Large intestine (tissue), 3 donors: ENCODE results near the gene SAMSN1. TPM values are rescaled to one million over a fixed set of nuclear protein-coding genes. Genes with fewer than 3 reads are reported as not detected.

Experiments
- DNase-seq, 2 donors: peaks; one replicate each; pipeline versions ENCODE4 v3.0.0 to v3.0.0-alpha.2; 2013
- H3K27ac ChIP-seq: one replicate; pipeline ENCODE4 v1.5.1; 2013; ENCODE audit warnings: low read length
- H3K27me3 ChIP-seq: 2 replicates; pipeline ENCODE4 v1.6.1; 2013; ENCODE audit warnings: low read length; ENCODE audit not compliant: control insufficient read depth, insufficient read depth
- H3K36me3 ChIP-seq: 2 replicates; pipeline ENCODE4 v1.6.1; 2013; ENCODE audit warnings: low read length; ENCODE audit not compliant: control insufficient read depth, insufficient read depth
- H3K4me1 ChIP-seq: one replicate; pipeline ENCODE4 v1.6.1; 2013; ENCODE audit warnings: low read length; ENCODE audit not compliant: control insufficient read depth, insufficient read depth
- H3K4me3 ChIP-seq: one replicate; pipeline ENCODE4 v1.5.1; 2013; ENCODE audit warnings: low read length
- H3K9me3 ChIP-seq: one replicate; pipeline ENCODE4 v1.6.1; 2013; ENCODE audit warnings: mild to moderate bottlenecking, low read depth, low read length, moderate library complexity; ENCODE audit not compliant: control insufficient read depth
- WGBS: methylation state at CpG from one replicate; pipeline ENCODE4 v1.1.5; 2013; ENCODE audit warnings: low lambda C conversion rate; ENCODE audit not compliant: insufficient coverage; 5-methylcytosine and 5-hydroxymethylcytosine counted together
- polyA plus RNA-seq: library from polyadenylated mRNA; unstranded; fragments of 120-200 nt; gene quantifications from one replicate; pipeline ENCODE4 v1.2.1, GENCODE V29; 2013

SAMSN1 gene
- polyA plus RNA-seq, 1 donor = 3.4 TPM

DNA sequence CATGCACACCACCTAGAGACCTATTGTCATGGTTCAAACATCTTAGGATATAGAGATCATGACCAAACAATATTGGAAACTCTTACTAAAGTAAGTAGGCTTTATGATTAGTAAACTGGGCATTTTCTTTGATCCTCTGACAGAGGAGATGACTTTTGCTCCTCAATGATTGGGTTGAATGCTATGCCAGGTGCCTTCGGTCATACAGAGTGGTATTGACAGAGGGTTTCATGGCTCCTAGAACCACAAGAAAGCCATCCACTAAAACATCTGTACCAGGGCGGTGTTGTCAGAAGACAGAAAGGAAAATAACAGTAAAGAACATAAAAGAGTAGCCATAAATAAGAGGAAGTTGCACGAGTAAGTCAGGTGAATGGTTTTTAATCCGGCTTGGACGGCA lies 20.8 kb upstream of the SAMSN1 start:
- Histone ChIP-seq H3K27me3 (no peaks in the 10 kb centered on the region), H3K9me3 (no peaks in the 10 kb centered on the region), H3K36me3 (no peaks in the 10 kb centered on the region), H3K27ac (no peak overlapping the region), H3K4me1 (no peaks in the 10 kb centered on the region), H3K4me3 (no peak overlapping the region)
- 100% methylated on average over 3 of the region's 5 CpGs for WGBS
- DNase-seq = no peak

DNA sequence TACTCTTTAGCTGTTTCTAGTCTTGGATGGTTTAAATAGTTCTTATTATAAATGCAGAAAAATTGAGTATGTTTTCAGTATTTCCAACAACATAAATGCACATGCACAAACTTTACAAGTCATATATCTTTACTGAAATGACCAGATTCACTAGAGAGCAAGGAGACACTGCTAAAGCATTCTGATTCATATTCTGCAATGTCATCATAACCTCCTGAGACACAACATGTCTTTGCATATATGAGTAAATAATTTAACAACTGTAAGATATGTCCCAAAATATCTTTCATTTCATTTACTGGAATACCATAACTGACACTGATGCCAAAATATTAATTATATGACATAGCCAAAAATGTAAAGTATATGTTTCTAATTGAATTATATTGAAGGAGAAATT lies 16.8 kb upstream of the SAMSN1 start:
- Histone ChIP-seq H3K4me1 (no peaks in the 10 kb centered on the region), H3K27ac (no peak overlapping the region), H3K27me3 (no peaks in the 10 kb centered on the region), H3K4me3 (no peak overlapping the region), H3K9me3 (no peaks in the 10 kb centered on the region), H3K36me3 (no peaks in the 10 kb centered on the region)
- DNase-seq = no peak

DNA sequence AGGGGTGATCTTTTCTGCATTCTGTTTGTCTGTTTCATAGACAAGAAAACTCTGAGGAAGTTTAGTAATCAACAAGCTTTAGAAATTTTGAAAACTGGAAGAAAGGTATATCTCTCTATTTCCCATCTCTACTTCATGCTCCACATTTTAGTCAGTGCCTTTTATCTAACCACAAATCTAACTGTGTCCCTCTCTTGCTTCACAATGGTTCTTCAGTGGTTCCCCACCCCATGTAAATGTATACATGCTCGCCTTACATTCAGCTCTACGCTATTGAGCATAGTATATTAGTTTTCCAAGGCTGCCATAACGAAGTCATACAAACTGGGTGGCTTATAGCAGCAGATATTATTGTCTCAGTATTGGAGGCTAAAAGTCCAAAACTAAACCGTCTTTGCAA lies 14.4 kb upstream of the SAMSN1 start:
- DNase-seq = no peak
- WGBS = 67% methylated on average over 1 of the region's 4 CpGs
- H3K36me3 ChIP-seq = no peaks in the 10 kb centered on the region
- no peak overlapping the region for H3K4me3 ChIP-seq
- no peaks in the 10 kb centered on the region for H3K9me3 ChIP-seq
- no peak overlapping the region for H3K27ac ChIP-seq
- no peaks in the 10 kb centered on the region for H3K27me3 ChIP-seq
- H3K4me1 ChIP-seq = no peaks in the 10 kb centered on the region

DNA sequence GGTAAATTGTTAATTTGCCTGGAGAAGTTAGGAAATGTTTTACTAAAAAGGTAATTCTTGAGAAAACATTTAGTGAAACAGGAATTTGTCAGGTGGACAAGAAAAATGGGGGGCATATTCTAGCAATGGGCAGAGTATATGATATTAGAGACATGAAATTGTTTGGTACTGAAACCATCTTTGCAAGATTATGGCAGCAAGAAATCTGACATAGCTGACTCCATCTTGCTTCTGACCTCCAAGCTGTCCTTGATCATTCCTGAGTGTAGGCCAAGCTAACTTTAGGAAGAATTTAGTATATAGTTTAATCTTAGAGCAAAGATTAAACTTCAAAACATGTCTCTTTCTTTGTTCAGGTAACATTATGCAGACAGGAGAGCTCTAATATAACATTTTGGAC lies 14.0 kb upstream of the SAMSN1 start:
- no peak for DNase-seq
- no peak overlapping the region for H3K4me3 ChIP-seq
- no peak overlapping the region for H3K27ac ChIP-seq
- no peaks in the 10 kb centered on the region for H3K4me1 ChIP-seq
- H3K27me3 ChIP-seq = no peaks in the 10 kb centered on the region
- H3K36me3 ChIP-seq = no peaks in the 10 kb centered on the region
- no peaks in the 10 kb centered on the region for H3K9me3 ChIP-seq

DNA sequence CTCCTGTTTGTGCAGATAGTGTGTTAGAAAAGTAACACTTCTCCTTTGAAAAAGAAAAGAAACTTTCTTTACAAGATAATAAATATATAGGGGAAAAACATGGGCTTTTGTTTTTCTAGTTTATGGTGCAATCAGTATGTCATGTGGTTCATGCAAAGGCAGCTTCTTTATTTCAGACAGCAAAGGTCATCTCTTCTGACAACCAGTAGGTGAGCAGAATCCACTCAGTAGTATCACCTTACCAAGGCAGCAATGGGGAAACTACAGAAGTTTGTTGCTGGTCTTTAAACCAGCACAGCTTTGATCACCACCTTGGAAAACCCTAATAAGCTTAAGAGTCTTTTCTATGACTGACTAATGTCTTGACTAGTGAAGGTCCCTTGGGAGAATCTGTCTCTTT lies 13.0 kb upstream of the SAMSN1 start:
- H3K4me3 ChIP-seq = no peak overlapping the region
- no peaks in the 10 kb centered on the region for H3K4me1 ChIP-seq
- no peak for DNase-seq
- H3K27ac ChIP-seq = no peak overlapping the region
- no peaks in the 10 kb centered on the region for H3K36me3 ChIP-seq
- no peaks in the 10 kb centered on the region for H3K27me3 ChIP-seq
- H3K9me3 ChIP-seq = no peaks in the 10 kb centered on the region

DNA sequence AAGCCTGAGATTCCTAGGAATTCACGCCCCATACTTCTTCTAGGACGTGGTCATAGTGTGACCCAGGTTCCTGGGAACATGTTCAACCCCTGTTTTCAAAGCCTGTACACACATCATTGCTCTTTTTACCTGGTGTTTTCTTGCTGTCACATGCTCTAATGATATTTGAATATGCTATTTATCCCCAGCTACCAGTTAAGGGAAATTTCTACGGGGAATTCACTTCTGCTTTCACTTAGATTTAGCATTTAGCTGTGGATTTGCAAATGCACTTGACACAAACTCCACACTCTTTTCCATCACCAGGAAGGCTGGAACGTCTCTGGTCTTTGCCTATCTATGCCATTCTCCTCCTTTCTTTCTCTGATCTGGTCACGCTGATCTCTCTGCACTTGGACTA lies 11.3 kb upstream of the SAMSN1 start:
- H3K4me3 ChIP-seq = no peak overlapping the region
- DNase-seq = no peak
- no peaks in the 10 kb centered on the region for H3K4me1 ChIP-seq
- H3K27me3 ChIP-seq = no peaks in the 10 kb centered on the region
- WGBS = 90% methylated on average over 4 of the region's 5 CpGs
- no peak overlapping the region for H3K27ac ChIP-seq
- no peaks in the 10 kb centered on the region for H3K9me3 ChIP-seq
- H3K36me3 ChIP-seq = no peaks in the 10 kb centered on the region

DNA sequence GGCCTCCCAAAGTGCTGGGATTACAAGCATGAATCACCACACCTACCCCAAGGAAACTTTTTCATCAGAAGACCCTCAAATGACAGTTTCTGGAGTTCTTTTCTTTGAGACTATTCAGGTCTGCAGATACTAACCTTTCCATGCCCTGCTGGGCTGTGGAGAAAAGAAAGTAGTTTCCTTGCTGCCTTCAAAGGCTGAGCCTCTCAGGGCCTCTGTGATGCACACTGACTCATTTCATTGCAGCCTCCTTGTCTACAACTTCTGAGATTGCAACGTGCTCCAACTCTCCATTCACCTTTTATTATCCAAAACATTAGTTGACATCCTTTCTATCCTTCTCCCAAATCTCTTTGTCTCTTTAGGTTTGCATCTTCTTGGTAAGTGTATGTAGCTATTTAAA lies 8.8 kb upstream of the SAMSN1 start:
- Histone ChIP-seq H3K27me3 (no peaks in the 10 kb centered on the region), H3K27ac (no peak overlapping the region), H3K4me1 (no peaks in the 10 kb centered on the region), H3K36me3 (no peaks in the 10 kb centered on the region), H3K4me3 (no peak overlapping the region), H3K9me3 (no peaks in the 10 kb centered on the region)
- no peak for DNase-seq
- 57% methylated on average over 1 of the region's 1 CpG for WGBS

DNA sequence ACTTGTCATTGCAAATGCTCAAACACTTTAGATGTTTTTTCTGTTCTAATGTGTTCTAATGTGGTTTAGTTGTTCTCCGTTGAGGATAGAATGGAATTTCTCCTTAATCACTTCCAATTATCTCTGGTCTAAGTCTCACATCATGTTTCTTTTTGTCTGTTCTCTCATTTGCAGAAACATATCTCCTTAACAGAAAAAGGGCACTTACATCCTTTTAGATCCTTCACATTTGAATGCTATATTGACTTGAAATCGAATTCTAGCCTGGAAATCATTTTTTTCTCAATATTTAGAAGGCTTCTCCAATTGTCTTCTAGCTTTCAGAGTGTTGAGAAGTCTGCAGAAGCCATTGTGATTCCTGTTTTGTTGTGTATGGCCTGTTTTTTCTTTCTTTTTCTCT lies 7.3 kb upstream of the SAMSN1 start:
- no peaks in the 10 kb centered on the region for H3K27me3 ChIP-seq
- H3K27ac ChIP-seq = no peak overlapping the region
- H3K36me3 ChIP-seq = no peaks in the 10 kb centered on the region
- DNase-seq = no peak
- no peaks in the 10 kb centered on the region for H3K4me1 ChIP-seq
- WGBS = 57% methylated on average over 1 of the region's 2 CpGs
- H3K9me3 ChIP-seq = no peaks in the 10 kb centered on the region
- no peak overlapping the region for H3K4me3 ChIP-seq

DNA sequence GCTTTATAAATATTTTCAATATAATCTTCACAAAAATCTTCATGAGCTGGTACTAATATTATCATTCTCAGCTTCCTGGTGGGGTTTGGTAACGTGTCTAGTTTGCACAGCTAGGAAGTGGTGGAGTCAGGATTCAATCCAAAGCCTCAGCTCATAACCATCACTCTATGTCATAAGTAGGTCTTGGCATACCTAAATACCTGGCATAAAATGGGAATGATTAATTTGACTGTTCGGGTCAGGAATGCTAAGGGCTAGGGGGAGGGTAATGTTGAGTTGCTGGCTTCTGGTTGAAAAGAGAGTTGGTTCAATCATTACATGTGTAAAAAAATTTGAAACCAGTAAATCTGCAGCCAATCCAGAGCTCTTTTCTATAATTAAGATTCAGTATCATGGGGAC lies 5.6 kb upstream of the SAMSN1 start:
- 80% methylated on average over 1 of the region's 2 CpGs for WGBS
- no peaks in the 10 kb centered on the region for H3K36me3 ChIP-seq
- no peaks in the 10 kb centered on the region for H3K9me3 ChIP-seq
- no peak overlapping the region for H3K27ac ChIP-seq
- no peak for DNase-seq
- H3K4me3 ChIP-seq = no peak overlapping the region
- no peaks in the 10 kb centered on the region for H3K4me1 ChIP-seq
- no peaks in the 10 kb centered on the region for H3K27me3 ChIP-seq

DNA sequence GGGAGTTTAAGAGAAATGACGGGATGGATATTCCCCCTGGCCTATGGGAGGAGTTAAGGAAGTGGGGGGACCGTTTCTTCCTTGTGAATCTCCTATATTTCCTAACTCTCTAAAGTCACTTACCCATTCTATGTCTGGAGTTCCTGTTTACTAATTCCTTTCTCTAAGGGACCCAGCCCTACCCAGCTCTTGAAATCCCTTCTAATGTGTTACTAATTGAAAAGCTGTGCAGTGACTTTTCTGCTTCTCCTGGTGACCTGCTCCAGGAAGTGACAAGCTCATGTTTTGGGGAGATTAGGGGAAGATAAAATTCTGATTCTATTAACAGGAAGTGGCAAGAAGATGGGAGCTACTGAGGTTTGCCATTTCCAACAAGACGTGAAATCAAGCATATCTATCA lies 4.0 kb upstream of the SAMSN1 start:
- no peaks in the 10 kb centered on the region for H3K4me1 ChIP-seq
- no peaks in the 10 kb centered on the region for H3K36me3 ChIP-seq
- no peak overlapping the region for H3K4me3 ChIP-seq
- DNase-seq = no peak
- no peaks in the 10 kb centered on the region for H3K27me3 ChIP-seq
- no peaks in the 10 kb centered on the region for H3K9me3 ChIP-seq
- 83% methylated on average over 2 of the region's 3 CpGs for WGBS
- no peak overlapping the region for H3K27ac ChIP-seq

DNA sequence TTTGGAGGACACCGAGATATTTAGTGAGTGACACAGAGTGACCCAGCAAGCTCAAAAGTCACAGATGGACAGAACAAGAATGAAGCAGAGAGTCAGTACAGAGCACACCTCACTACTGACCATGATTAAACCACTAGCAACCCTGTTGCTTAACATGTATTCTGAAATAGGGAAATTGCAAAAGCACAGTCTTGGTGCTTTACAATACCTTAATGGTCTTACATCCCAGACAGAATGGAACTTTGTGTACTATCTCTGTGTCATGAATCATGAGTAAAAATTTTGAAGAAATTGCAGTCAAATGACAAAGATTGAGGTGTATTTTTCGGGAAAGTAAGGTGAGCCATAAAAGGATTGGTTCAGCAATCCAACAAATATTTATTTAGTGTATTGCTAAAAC lies 2.7 kb upstream of the SAMSN1 start:
- no peaks in the 10 kb centered on the region for H3K36me3 ChIP-seq
- no peaks in the 10 kb centered on the region for H3K9me3 ChIP-seq
- H3K27me3 ChIP-seq = no peaks in the 10 kb centered on the region
- no peak overlapping the region for H3K4me3 ChIP-seq
- no peaks in the 10 kb centered on the region for H3K4me1 ChIP-seq
- H3K27ac ChIP-seq = no peak overlapping the region
- WGBS = 67% methylated on average over 1 of the region's 2 CpGs
- DNase-seq = no peak
